ENCODE results near the gene EXTL2.

- no peak for TF ChIP-seq CTCF (conservative IDR thresholded peaks at IDR 0.05)
- TF ChIP-seq EZH2 (IDR thresholded peaks at IDR 0.05; ENCODE audit: low read depth) = no peak
Measured at GRCh38 chr1:100860397-100860991, 34.1 kb downstream of the EXTL2 start.
